HepG2 (cell line): ENCODE results near the gene EPHA2. TPM values are rescaled to one million over a fixed set of nuclear protein-coding genes. Genes with fewer than 3 reads are reported as not detected.

Experiments used
- FLYWCH1 ChIP-seq: sonication (generic); formaldehyde crosslinking; IDR thresholded peaks from 2 replicates; pipeline ENCODE4 v1.8.1; 2023; ENCODE audit warnings: mild to moderate bottlenecking, missing genetic modification reagents
- GTF2F1 ChIP-seq: fragments of 150-350 bp; IDR thresholded peaks from 2 replicates; pipeline ENCODE4 v1.6.1; 2014; ENCODE audit warnings: low read length
- KLF11 ChIP-seq: IDR thresholded peaks from 2 replicates; pipeline ENCODE4 v1.6.1; 2016; ENCODE audit warnings: missing compliant biosample characterization
- MXD3 ChIP-seq: IDR thresholded peaks from 2 replicates; pipeline ENCODE4 v1.6.1; 2016; ENCODE audit warnings: mild to moderate bottlenecking, missing biosample characterization, missing genetic modification reagents
- MXD4 ChIP-seq: IDR thresholded peaks from 2 replicates; pipeline ENCODE4 v1.6.1; 2016; ENCODE audit warnings: mild to moderate bottlenecking, missing biosample characterization, missing genetic modification reagents
- NONO ChIP-seq, 2 experiments: fragments of 450-650 bp in 1 of 2; sonication (generic) in 1 of 2; formaldehyde crosslinking in 1 of 2; IDR thresholded peaks in 1 of 2; conservative IDR thresholded peaks in 1 of 2; 2 replicates each; pipeline versions ENCODE4 v1.6.1 to v1.8.0; 2017 to 2022; ENCODE audit warnings: mild to moderate bottlenecking in 1 of 2, missing genetic modification reagents in 1 of 2, moderate library complexity in 1 of 2
- NPAS2 ChIP-seq: sonication (generic); formaldehyde crosslinking; IDR thresholded peaks from 2 replicates; pipeline ENCODE4 v1.8.0; 2022; ENCODE audit warnings: mild to moderate bottlenecking, missing genetic modification reagents, borderline replicate concordance
- NR2F2 ChIP-seq: IDR thresholded peaks from 2 replicates; pipeline ENCODE4 v1.6.1; 2012; ENCODE audit warnings: low read depth, inconsistent platforms, borderline replicate concordance
- PAF1 ChIP-seq: IDR thresholded peaks from 2 replicates; pipeline ENCODE4 v1.6.1; 2016; ENCODE audit warnings: missing genetic modification reagents, missing compliant biosample characterization
- RARA ChIP-seq: IDR thresholded peaks from 2 replicates; pipeline ENCODE4 v1.6.1; 2016; ENCODE audit warnings: missing genetic modification reagents, missing compliant biosample characterization
- TARDBP ChIP-seq: sonication (generic); formaldehyde crosslinking; IDR thresholded peaks from 2 replicates; pipeline ENCODE4 v1.8.0; 2022; ENCODE audit warnings: mild to moderate bottlenecking, missing genetic modification reagents
- TBL1XR1 ChIP-seq: fragments of 150-350 bp; IDR thresholded peaks from 2 replicates; pipeline ENCODE4 v1.6.1; 2014; ENCODE audit warnings: borderline replicate concordance, low read length; ENCODE audit not compliant: partially characterized antibody
- TFAP4 ChIP-seq: sonication (generic); IDR thresholded peaks from 2 replicates; pipeline ENCODE4 v1.6.1; 2016; ENCODE audit warnings: low read depth, borderline replicate concordance
- ZNF292 ChIP-seq: sonication (generic); formaldehyde crosslinking; IDR thresholded peaks from 2 replicates; pipeline ENCODE4 v1.8.1; 2022; ENCODE audit warnings: mild to moderate bottlenecking, low read depth, missing genetic modification reagents, borderline replicate concordance
- ZNF354B ChIP-seq: sonication (generic); formaldehyde crosslinking; IDR thresholded peaks from 2 replicates; pipeline ENCODE4 v1.8.0; 2022; ENCODE audit warnings: mild to moderate bottlenecking, missing genetic modification reagents
- ZNF589 ChIP-seq: sonication (generic); formaldehyde crosslinking; conservative IDR thresholded peaks from 2 replicates; pipeline ENCODE4 v1.8.0; 2022; ENCODE audit warnings: mild to moderate bottlenecking, moderate library complexity, missing genetic modification reagents
- ZNF709 ChIP-seq: sonication (generic); formaldehyde crosslinking; IDR thresholded peaks from 2 replicates; pipeline ENCODE4 v1.5.0; 2020; ENCODE audit warnings: mild to moderate bottlenecking, missing genetic modification reagents
- ZNF710 ChIP-seq: sonication (generic); formaldehyde crosslinking; IDR thresholded peaks from 2 replicates; pipeline ENCODE4 v1.5.0; 2020; ENCODE audit warnings: mild to moderate bottlenecking, missing genetic modification reagents, borderline replicate concordance
- ZNF784 ChIP-seq: sonication (generic); formaldehyde crosslinking; IDR thresholded peaks from 2 replicates; pipeline ENCODE4 v1.5.1; 2020; ENCODE audit warnings: missing genetic modification reagents, mild to moderate bottlenecking, borderline replicate concordance
- ZNF792 ChIP-seq: IDR thresholded peaks from 2 replicates; pipeline ENCODE4 v1.6.1; 2016
- ZSCAN5A ChIP-seq: sonication (generic); formaldehyde crosslinking; IDR thresholded peaks from 2 replicates; pipeline ENCODE4 v1.8.0; 2022; ENCODE audit warnings: mild to moderate bottlenecking, missing genetic modification reagents, borderline replicate concordance
- polyA plus RNA-seq, 8 experiments: library from polyadenylated mRNA; depleted of rRNA in 3 of 8; stranded (reverse) in 7 of 8; unstranded in 1 of 8; fragments of >200 nt; fragmentation: Illumina TruSeq in 4 of 8; extraction: Trizol in 4 of 8; gene quantifications; 2 replicates each; pipeline versions ENCODE4 v1.2.1 to v1.2.3, GENCODE V29; 2011 to 2016; ENCODE audit warnings: low read depth in 4 of 8, missing spikeins in 1 of 8, mixed read lengths in 1 of 8; ENCODE audit not compliant: insufficient read depth in 1 of 8
- total RNA-seq, 5 experiments: library from RNA; depleted of rRNA; stranded (reverse); fragments of >200 nt; fragmentation: Illumina TruSeq; extraction: Trizol; gene quantifications; 2 replicates each; pipeline ENCODE4 v1.2.3, GENCODE V29; 2016; ENCODE audit warnings: low read depth in 1 of 5

EPHA2 gene
- total and polyA plus RNA-seq, 2 of the 13 experiments (the other 11 are each of a cell fraction or from before 2014, with no cell fraction given), result 33.6 to 53.6 TPM

GRCh38 chr1:16178596-16179497, 23.0 kb upstream of the EPHA2 start (continued):
- no peak for TF ChIP-seq TFAP4
- no peak for TF ChIP-seq ZNF589 (CRISPR knock-in tag)
- no peak for TF ChIP-seq MXD4 (CRISPR knock-in tag)
- TF ChIP-seq RARA (CRISPR knock-in tag), result peak; percentile 87
- 0 out of 2 replicates have a peak, but pooled peaks have one; percentile 52 for TF ChIP-seq ZNF784 (CRISPR knock-in tag)
- no peak for TF ChIP-seq NR2F2
- peak; percentile 88 for TF ChIP-seq TARDBP (CRISPR knock-in tag)
- no peak for TF ChIP-seq ZNF792 (CRISPR knock-in tag)
- no peak for TF ChIP-seq NONO (IDR thresholded peaks at IDR 0.05)
- no peak; the same call in 1 of the 2 replicates for TF ChIP-seq NONO (CRISPR knock-in tag; conservative IDR thresholded peaks at IDR 0.05)
- TF ChIP-seq NPAS2 (CRISPR knock-in tag), result no peak
- TF ChIP-seq ZNF709 (CRISPR knock-in tag), result peak; percentile 75; the same call in 1 of the 2 replicates
- peak; percentile 40; the same call in 1 of the 2 replicates for TF ChIP-seq MXD3 (CRISPR knock-in tag)
- 0 out of 2 replicates have a peak, but pooled peaks have one; percentile 61 for TF ChIP-seq ZSCAN5A (CRISPR knock-in tag)
- no peak for TF ChIP-seq TBL1XR1
- TF ChIP-seq KLF11 (CRISPR knock-in tag), result 0 out of 2 replicates have a peak, but pooled peaks have one; percentile 42
- no peak for TF ChIP-seq PAF1 (CRISPR knock-in tag)
- peak; percentile 58; the same call in 1 of the 2 replicates for TF ChIP-seq ZNF710 (CRISPR knock-in tag)
- no peak; the same call in 1 of the 2 replicates for TF ChIP-seq ZNF292
- no peak for TF ChIP-seq ZNF354B
- no peak for TF ChIP-seq GTF2F1
- TF ChIP-seq FLYWCH1 (CRISPR knock-in tag), result no peak
